PC-9 (cell line): ENCODE data around the gene ELL3. TPM values are rescaled to one million over a fixed set of nuclear protein-coding genes. Genes with fewer than 3 reads are reported as not detected.

Experiments used
- BruUV-seq: library from RNA; stranded (reverse); fragments of 400-500 nt; replicated peaks from 2 replicates; lab custom pipeline; 2021; lab: Mats Ljungman, UMichigan
- CTCF ChIA-PET: fragments of 300-600 bp; sonication (Branson Sonifier 250); formaldehyde crosslinking; loops from one replicate; lab custom pipeline; 2022; ENCODE audit warnings: antibody characterized with exemption; lab: Charles Lee
- POLR2A ChIA-PET: fragments of 300-600 bp; sonication (Branson Sonifier 250); formaldehyde crosslinking; loops from one replicate; lab custom pipeline; 2022; ENCODE audit warnings: antibody characterized with exemption; ENCODE audit not compliant: unreplicated experiment; lab: Charles Lee
- DNase-seq, 2 experiments: peaks; one replicate each; pipeline versions ENCODE4 v3.0.0 to v3.0.0-alpha.2; 2015 to 2022; ENCODE audit warnings: mixed read lengths in 1 of 2
- H2AFZ ChIP-seq: fragments of 200-600 bp; sonication (generic); 2 replicates; pipeline ENCODE4 v1.8.1; 2017; ENCODE audit warnings: antibody characterized with exemption
- H3F3A ChIP-seq: fragments of 200-600 bp; sonication (generic); 2 replicates; pipeline ENCODE4 v1.8.1; 2017; ENCODE audit warnings: antibody characterized with exemption, mild to moderate bottlenecking, low read depth; ENCODE audit not compliant: insufficient read depth
- H3K27ac ChIP-seq: fragments of 200-600 bp; sonication (generic); 2 replicates; pipeline ENCODE4 v1.6.1; 2016; ENCODE audit warnings: mixed run types
- H3K27me3 ChIP-seq: fragments of 200-600 bp; sonication (generic); 2 replicates; pipeline ENCODE4 v1.6.1; 2016; ENCODE audit warnings: low read depth, mixed run types; ENCODE audit not compliant: insufficient read depth
- H3K36me3 ChIP-seq: fragments of 200-600 bp; sonication (generic); 2 replicates; pipeline ENCODE4 v1.6.1; 2016; ENCODE audit warnings: low read depth, mixed run types
- H3K4me1 ChIP-seq: fragments of 200-600 bp; sonication (generic); replicated peaks from 2 replicates; pipeline ENCODE4 v1.6.1; 2016; ENCODE audit warnings: mixed run types; ENCODE audit not compliant: insufficient read depth
- H3K4me2 ChIP-seq: fragments of 200-600 bp; sonication (generic); 2 replicates; pipeline ENCODE4 v1.6.1; 2017; ENCODE audit warnings: mixed run types
- H3K4me3 ChIP-seq: fragments of 200-600 bp; sonication (generic); 2 replicates; pipeline ENCODE4 v1.6.1; 2016; ENCODE audit warnings: mixed run types
- H3K79me2 ChIP-seq: fragments of 200-600 bp; sonication (generic); 2 replicates; pipeline ENCODE4 v1.6.1; 2017; ENCODE audit warnings: low read depth, mixed run types
- H3K9me2 ChIP-seq: fragments of 200-600 bp; sonication (generic); 2 replicates; pipeline ENCODE4 v1.8.1; 2017; ENCODE audit warnings: mild to moderate bottlenecking; ENCODE audit not compliant: insufficient read depth
- H3K9me3 ChIP-seq: fragments of 200-600 bp; sonication (generic); 2 replicates; pipeline ENCODE4 v1.8.1; 2016; ENCODE audit warnings: low read depth; ENCODE audit not compliant: insufficient read depth
- H4K20me1 ChIP-seq: fragments of 200-600 bp; sonication (generic); 2 replicates; pipeline ENCODE4 v1.8.1; 2017; ENCODE audit not compliant: insufficient read depth
- EZH2 ChIP-seq: fragments of 200-600 bp; sonication (generic); IDR thresholded peaks from 2 replicates; pipeline ENCODE4 v1.8.0; 2017; ENCODE audit warnings: antibody characterized with exemption, low read depth
- intact Hi-C: fragments of 100-400 bp; cut with micrococcal nuclease; formaldehyde crosslinking; loops from one replicate; pipeline ENCODE4 v1.10.0; 2022; ENCODE audit not compliant: unreplicated experiment
- total RNA-seq: library from RNA; stranded (reverse); gene quantifications from 2 replicates; pipeline ENCODE4 v1.2.3, GENCODE V29; 2021
- TF ChIP-seq, protein P1 (sequence below): fragments of 200-600 bp; sonication (generic); conservative IDR thresholded peaks from 2 replicates; pipeline ENCODE4 v1.6.1; 2017; ENCODE audit warnings: mixed run types, antibody characterized with exemption, mild to moderate bottlenecking, moderate library complexity

The ELL3 gene
- total RNA-seq, 1 experiment from 2014 or later, result 6.1 TPM

GRCh38 chr15:43779016-43779415, 2.2 kb upstream of the ELL3 start:
- Histone ChIP-seq H3K4me2 (no peak overlapping the region), H4K20me1 (no peaks in the 10 kb centered on the region), H3K4me1 (no peaks in the 10 kb centered on the region), H3K79me2 (no peaks in the 10 kb centered on the region), H3K9me2 (no peaks in the 10 kb centered on the region), H3F3A (peaks cover 18% of the 10 kb centered on the region), H3K9me3 (no peaks in the 10 kb centered on the region), H3K4me3 (no peak overlapping the region), H3K27ac (no peak overlapping the region), H3K36me3 (no peaks in the 10 kb centered on the region), H2AFZ (no peak overlapping the region), H3K27me3 (no peaks in the 10 kb centered on the region)
- DNase-seq, result no peak
- CTCF ChIA-PET, result interaction anchor here (0.6 to 1.2 kb wide), 2 partner anchors 12 to 183 kb away, joined by 3 to 6 read pairs; no protein-coding TSS in a partner anchor
- intact Hi-C loops, result loop anchor here (10.0 kb wide), 1 partner anchor 46 kb away; the partner anchor contains the start of genes MFAP1 and WDR76
- POLR2A ChIA-PET, result no interaction called here
- BruUV-seq, result no TSS peak
- no peak for TF ChIP-seq EZH2
- TF ChIP-seq, protein P1, sequence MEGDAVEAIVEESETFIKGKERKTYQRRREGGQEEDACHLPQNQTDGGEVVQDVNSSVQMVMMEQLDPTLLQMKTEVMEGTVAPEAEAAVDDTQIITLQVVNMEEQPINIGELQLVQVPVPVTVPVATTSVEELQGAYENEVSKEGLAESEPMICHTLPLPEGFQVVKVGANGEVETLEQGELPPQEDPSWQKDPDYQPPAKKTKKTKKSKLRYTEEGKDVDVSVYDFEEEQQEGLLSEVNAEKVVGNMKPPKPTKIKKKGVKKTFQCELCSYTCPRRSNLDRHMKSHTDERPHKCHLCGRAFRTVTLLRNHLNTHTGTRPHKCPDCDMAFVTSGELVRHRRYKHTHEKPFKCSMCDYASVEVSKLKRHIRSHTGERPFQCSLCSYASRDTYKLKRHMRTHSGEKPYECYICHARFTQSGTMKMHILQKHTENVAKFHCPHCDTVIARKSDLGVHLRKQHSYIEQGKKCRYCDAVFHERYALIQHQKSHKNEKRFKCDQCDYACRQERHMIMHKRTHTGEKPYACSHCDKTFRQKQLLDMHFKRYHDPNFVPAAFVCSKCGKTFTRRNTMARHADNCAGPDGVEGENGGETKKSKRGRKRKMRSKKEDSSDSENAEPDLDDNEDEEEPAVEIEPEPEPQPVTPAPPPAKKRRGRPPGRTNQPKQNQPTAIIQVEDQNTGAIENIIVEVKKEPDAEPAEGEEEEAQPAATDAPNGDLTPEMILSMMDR, result no peak

DNA sequence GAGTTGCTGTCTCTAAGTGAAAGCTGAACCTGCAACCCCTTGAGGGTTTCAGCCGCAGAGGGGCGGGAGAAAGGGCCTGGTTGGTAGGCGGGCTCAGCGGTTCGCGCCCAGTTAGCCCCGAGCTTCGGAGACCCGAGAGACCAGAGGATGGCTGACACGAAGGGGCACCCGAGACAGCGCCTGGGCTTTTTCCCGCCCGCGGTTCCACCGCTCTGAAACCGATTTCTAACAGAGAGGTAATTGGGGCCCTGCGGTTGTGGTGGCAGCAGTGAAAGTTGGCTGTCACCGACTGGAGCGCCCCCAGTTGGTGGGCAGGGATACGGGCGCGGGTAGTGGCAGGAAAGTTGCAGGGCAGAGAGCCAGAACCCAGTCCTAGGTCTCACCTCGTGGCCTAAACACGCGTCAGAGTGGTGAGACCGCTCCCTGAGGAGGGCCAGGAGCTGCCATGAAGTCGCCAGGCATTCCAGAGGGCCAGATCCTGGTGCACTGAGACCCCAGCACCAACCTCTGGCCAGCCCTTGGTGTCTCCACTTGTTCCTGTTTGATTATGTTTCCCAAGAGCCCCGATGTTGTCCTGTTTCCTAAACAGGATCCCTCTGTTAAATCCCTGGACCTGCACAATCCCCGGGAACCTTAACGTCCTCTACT, 625 bp upstream of the ELL3 start:
- Histone ChIP-seq H3K9me3 (no peaks in the 10 kb centered on the region), H2AFZ (peak overlapping the region; percentile 97), H3K9me2 (no peaks in the 10 kb centered on the region), H3K4me1 (no peaks in the 10 kb centered on the region), H3K79me2 (no peaks in the 10 kb centered on the region), H3K27ac (peak overlapping the region; percentile 45; the same call in 1 of the 2 replicates), H3K36me3 (no peaks in the 10 kb centered on the region), H3K4me2 (peak overlapping the region; percentile 92), H4K20me1 (no peaks in the 10 kb centered on the region), H3K4me3 (peak overlapping the region; percentile 86), H3F3A (peaks cover 23% of the 10 kb centered on the region), H3K27me3 (no peaks in the 10 kb centered on the region)
- intact Hi-C loops, result loop anchor here (2.0 to 10.0 kb wide), 3 partner anchors 23 to 337 kb away; partner anchors contain the start of genes HYPK, MFAP1, SERINC4 and WDR76
- ChIA-PET POLR2A (interaction anchor here (1.1 kb wide), 1 partner anchor 337 kb away, joined by 3 read pairs; no protein-coding TSS in a partner anchor), CTCF (interaction anchor here (0.5 to 3.1 kb wide), 5 partner anchors 27 to 1040 kb away, joined by 3 to 10 read pairs (median 7); partner anchors contain the start of gene CDAN1)
- no peak for TF ChIP-seq EZH2
- TF ChIP-seq, protein P1, result peak; percentile 77
- TSS peak; percentile 63 for BruUV-seq
- DNase-seq, result peak; percentile 57 to 77

DNA sequence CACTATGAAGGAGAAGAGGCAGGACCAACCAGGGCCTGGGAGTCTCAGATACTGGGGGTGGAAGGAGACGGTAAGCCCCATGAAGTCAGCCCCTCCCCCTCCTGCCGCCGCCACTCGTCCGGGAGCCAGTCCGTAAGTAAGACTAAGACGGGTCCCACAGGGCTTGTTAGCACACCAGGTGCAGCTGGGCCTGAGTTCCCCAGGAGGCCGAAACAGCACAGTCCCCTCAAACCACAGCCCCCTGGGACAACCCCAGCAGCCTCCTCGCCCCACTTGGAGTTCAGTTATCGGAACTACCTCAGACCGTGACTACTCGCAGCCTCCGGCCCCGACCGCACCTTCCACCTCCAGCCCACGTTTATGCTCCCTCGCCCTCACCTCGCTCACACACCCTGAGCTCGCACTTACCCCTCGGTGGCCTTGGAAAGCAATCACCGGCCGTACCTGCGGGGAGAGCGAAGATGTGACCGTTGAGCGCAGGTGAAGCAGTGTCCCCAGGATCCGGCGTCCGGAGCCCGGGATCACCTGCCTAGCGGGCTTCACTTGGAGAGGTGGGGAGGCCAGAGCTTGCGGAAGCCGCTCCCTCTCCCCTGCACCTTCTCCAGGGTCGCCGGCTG, 557 bp downstream of the ELL3 start:
- H3K4me2 ChIP-seq, result peak overlapping the region; percentile 92; the same call in 1 of the 2 replicates
- no peak overlapping the region for H3K27ac ChIP-seq
- H3K4me3 ChIP-seq, result no peak overlapping the region; the same call in 1 of the 2 replicates
- no TSS peak for BruUV-seq
- H3F3A ChIP-seq, result peaks cover 32% of the 10 kb centered on the region
- no peaks in the 10 kb centered on the region for H3K4me1 ChIP-seq
- H2AFZ ChIP-seq, result no peak overlapping the region
- no peaks in the 10 kb centered on the region for H3K79me2 ChIP-seq
- no peaks in the 10 kb centered on the region for H3K9me3 ChIP-seq
- H3K27me3 ChIP-seq, result no peaks in the 10 kb centered on the region
- DNase-seq, result peak in 1 of 2 experiments; percentile 37
- no peaks in the 10 kb centered on the region for H4K20me1 ChIP-seq
- H3K9me2 ChIP-seq, result no peaks in the 10 kb centered on the region
- intact Hi-C loops, result loop anchor here (2.0 to 10.0 kb wide), 3 partner anchors 25 to 335 kb away; partner anchors contain the start of genes HYPK, MFAP1, SERINC4 and WDR76
- TF ChIP-seq EZH2, result no peak
- TF ChIP-seq, protein P1, result no peak
- ChIA-PET POLR2A (interaction anchor here (0.5 to 1.1 kb wide), 5 partner anchors 21 to 336 kb away, joined by 3 to 8 read pairs (median 4); partner anchors contain the start of gene MFAP1), CTCF (interaction anchor here (3.1 kb wide), 1 partner anchor 335 kb away, joined by 10 read pairs; no protein-coding TSS in a partner anchor)
- H3K36me3 ChIP-seq, result peaks cover 9% of the 10 kb centered on the region; the same call in 1 of the 2 replicates
